OCI-LY1 (cell line): ENCODE data around the gene GNAO1.

Experiments used
- EZH2 ChIP-seq: fragments of 200-600 bp; sonication (generic), shearing (Covaris generic); IDR thresholded peaks from 2 replicates; pipeline ENCODE4 v1.8.0; 2017; ENCODE audit warnings: borderline replicate concordance, mixed run types, mild to moderate bottlenecking, antibody characterized with exemption, low read length, moderate library complexity, mixed read lengths
- TF ChIP-seq, protein P1 (sequence below): fragments of 200-600 bp; sonication (generic), shearing (Covaris generic); IDR thresholded peaks from 2 replicates; pipeline ENCODE4 v1.5.1; 2017; ENCODE audit warnings: mild to moderate bottlenecking, antibody characterized with exemption, low read length, moderate library complexity, mixed read lengths

- TF ChIP-seq, protein P1, sequence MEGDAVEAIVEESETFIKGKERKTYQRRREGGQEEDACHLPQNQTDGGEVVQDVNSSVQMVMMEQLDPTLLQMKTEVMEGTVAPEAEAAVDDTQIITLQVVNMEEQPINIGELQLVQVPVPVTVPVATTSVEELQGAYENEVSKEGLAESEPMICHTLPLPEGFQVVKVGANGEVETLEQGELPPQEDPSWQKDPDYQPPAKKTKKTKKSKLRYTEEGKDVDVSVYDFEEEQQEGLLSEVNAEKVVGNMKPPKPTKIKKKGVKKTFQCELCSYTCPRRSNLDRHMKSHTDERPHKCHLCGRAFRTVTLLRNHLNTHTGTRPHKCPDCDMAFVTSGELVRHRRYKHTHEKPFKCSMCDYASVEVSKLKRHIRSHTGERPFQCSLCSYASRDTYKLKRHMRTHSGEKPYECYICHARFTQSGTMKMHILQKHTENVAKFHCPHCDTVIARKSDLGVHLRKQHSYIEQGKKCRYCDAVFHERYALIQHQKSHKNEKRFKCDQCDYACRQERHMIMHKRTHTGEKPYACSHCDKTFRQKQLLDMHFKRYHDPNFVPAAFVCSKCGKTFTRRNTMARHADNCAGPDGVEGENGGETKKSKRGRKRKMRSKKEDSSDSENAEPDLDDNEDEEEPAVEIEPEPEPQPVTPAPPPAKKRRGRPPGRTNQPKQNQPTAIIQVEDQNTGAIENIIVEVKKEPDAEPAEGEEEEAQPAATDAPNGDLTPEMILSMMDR: no peak
- no peak for TF ChIP-seq EZH2
These were observed 207.8 kb downstream of the GNAO1 start for GRCh38 chr16:56399047-56399446.
